Ishikawa (cell line): ENCODE measurements around the gene LRRTM4.

Source experiments
- EGR1 ChIP-seq: IDR thresholded peaks from 2 replicates; pipeline ENCODE4 v1.6.1; 2012
- EP300 ChIP-seq: IDR thresholded peaks from 2 replicates; pipeline ENCODE4 v1.6.1; 2012; ENCODE audit warnings: borderline replicate concordance
- MAX ChIP-seq: IDR thresholded peaks from 2 replicates; pipeline ENCODE4 v1.6.1; 2012
- TAF1 ChIP-seq: IDR thresholded peaks from 2 replicates; pipeline ENCODE4 v1.6.1; 2012; ENCODE audit warnings: low read depth, mild to moderate bottlenecking
- YY1 ChIP-seq: IDR thresholded peaks from 2 replicates; pipeline ENCODE4 v1.6.1; 2012; ENCODE audit warnings: low read depth

- TF ChIP-seq MAX (no peak), EP300 (no peak), EGR1 (no peak), YY1 (no peak), TAF1 (no peak)
These were observed 496.5 kb downstream of the LRRTM4 start for GRCh38 chr2:77025714-77026113.
